NB4 (cell line): ENCODE results near the gene TEPSIN.

ENCODE experiments used
- DNase-seq: peaks from one replicate; pipeline ENCODE4 v3.0.0; 2010; ENCODE audit warnings: low read depth
- H3K4me3 ChIP-seq: one replicate; pipeline ENCODE4 v1.5.1; 2011; ENCODE audit warnings: mild to moderate bottlenecking, low read depth, low read length, moderate library complexity
- CTCF ChIP-seq: IDR thresholded peaks from one replicate; pipeline ENCODE4 v1.5.1; 2012; ENCODE audit warnings: low read depth, low read length
- MAX ChIP-seq: IDR thresholded peaks from 2 replicates; pipeline ENCODE4 v1.6.1; 2011; ENCODE audit warnings: low read depth, low read length
- MYC ChIP-seq: IDR thresholded peaks from 2 replicates; pipeline ENCODE4 v1.6.1; 2011; ENCODE audit warnings: low read depth, low read length
- POLR2A ChIP-seq: IDR thresholded peaks from 2 replicates; pipeline ENCODE4 v1.6.1; 2011; ENCODE audit warnings: mild to moderate bottlenecking; ENCODE audit not compliant: insufficient read length; ENCODE audit errors: extremely low read depth

Gene TEPSIN

DNA sequence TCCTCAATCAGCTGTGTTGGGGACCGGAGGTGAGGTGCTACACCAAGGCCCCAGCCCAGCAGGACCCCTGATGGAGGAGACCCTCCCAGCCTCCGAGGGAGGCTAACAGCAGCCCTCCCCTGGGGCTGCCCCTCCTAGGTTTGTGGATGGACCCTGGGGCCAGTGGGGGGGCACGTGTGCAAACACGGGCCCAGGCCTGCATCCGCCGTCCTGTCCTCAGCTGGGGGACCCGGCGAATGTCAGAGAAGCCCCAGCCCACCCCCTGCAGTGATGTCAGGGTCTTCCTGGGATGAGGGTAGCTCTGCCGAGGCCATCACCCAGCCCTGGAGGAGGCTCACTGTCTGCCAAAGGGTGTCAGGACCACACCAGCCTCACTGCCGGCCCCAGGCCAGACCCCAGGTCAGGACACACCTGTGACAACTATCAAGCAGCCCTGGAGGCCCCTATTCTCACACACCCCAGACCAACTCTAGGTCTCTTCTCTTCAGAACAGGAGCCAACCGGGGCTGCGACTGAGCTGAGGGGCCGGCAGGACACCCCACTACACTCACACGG lies 42.8 kb downstream of the TEPSIN start:
- no peak overlapping the region for H3K4me3 ChIP-seq
- TF ChIP-seq MAX (no peak), CTCF (no peak), MYC (no peak)
- no peak for DNase-seq

DNA sequence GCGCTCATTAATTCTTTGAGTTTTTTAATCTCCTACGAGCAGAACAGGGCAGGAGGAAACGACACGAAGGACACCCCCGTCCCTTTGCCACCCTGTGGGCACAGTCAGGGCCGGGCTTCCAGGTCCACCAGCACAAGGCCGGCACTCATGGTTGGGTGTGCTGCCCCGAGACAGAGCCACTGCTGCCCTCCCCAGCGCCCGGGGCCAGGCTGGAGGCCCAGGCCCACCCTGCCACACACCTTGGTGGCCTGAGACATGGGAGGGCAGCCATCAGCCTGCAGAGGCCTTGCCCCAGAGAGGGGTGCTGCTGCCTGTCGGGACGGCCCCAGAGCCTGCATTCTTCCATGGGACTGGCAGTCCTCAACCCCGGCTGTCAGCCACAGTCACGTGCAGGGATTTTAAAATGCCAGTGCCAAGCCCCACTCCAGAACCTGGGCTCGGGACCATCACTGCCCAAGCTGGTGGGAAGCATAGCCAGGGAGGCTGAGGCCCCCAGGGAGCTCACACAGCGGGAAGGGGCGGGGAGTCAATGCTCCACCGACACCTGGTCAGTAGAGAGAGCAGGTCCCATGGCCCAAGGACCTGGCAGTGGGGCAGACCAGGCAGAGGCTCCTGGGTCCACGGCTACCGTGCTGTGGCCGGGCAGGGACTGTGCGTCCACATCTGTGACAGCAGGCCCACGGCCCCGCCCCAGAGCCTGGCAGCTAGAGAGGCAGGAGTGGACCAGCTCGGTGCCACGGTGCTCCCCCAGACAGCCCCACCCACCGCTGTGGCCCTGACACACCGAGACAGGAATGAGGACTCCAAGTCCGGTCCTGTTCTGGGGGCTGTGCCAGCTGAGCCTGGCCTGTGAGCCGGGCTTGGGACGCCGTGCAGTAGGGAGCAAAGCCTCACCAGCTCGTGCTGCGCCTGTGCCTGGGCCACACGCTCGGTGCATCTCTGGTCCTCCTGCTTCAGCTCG lies 43.6 kb downstream of the TEPSIN start:
- no peak for DNase-seq
- TF ChIP-seq CTCF: no peak
- no peak for TF ChIP-seq MYC
- TF ChIP-seq MAX: no peak
- TF ChIP-seq POLR2A: no peak
- no peak overlapping the region for H3K4me3 ChIP-seq

- TF ChIP-seq MAX (no peak), MYC (no peak), CTCF (no peak)
- DNase-seq: no peak
Observed at GRCh38 chr17:81194225-81194760, 44.6 kb downstream of the TEPSIN start.

DNA sequence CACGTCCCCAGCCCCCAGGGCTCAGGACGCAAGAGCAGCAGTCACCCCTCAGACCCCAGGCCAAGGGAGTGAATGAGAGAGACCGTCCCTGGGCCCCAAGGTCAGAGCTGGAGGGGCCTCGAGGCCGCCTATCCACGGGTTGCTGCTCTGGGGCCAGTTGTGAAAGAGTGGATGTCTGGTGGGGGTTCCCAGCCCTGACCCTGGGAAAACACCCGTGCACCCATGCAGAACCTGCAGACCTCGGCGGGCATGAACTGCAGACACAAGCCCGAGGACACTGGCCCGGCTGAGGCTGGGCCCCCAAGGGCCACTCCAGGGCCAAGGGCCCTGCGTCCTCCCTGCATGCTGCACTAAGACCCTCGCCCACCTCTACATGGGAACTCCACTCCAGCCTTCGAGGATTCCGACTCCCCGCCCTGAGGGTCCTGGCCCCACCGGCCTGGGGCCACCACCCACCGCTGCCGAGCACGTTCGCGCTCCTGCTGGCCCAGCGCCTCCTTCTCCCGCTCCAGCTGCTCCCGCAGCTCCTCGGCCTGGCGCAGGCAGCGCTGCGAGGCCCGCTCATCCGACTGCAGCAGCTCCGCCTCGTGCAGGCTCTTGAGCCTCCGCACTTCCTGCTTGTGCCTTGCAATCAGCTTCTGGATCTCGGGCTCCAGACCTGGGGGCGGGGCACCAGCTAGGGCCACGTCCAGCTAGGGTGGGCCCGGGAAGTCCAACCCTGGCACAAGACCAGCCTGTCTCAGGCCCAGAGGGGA lies 45.2 kb downstream of the TEPSIN start:
- H3K4me3 ChIP-seq: no peak overlapping the region
- DNase-seq: no peak
- no peak for TF ChIP-seq MAX
- no peak for TF ChIP-seq POLR2A
- no peak for TF ChIP-seq CTCF
- TF ChIP-seq MYC: no peak

More at GRCh38 chr17:81194225-81194760, 44.6 kb downstream of the TEPSIN start:
- H3K4me3 ChIP-seq: no peak overlapping the region

- TF ChIP-seq POLR2A (no peak), MAX (no peak), MYC (no peak), CTCF (no peak)
- no peak for DNase-seq
- H3K4me3 ChIP-seq: no peak overlapping the region
Observed at GRCh38 chr17:81193051-81193410, 45.8 kb downstream of the TEPSIN start.
